Activated CD8-positive, alpha-beta T cell treated with anti-CD3 and anti-CD28 coated beads for 36 hours (primary cell): ENCODE data around the gene ZFYVE21. TPM values are rescaled to one million over a fixed set of nuclear protein-coding genes. Genes with fewer than 3 reads are reported as not detected.
"Not testable (repeated sequence)": the region's sequence is repeated elsewhere in the genome, so short reads cannot be mapped to it uniquely, and the experiment has no call there.

Source experiments
- ATAC-seq: fragments of 200-7000 bp; cut with Tn5 transposase; one replicate; pipeline ENCODE4 v1.10.0; 2021; ENCODE audit warnings: mild to moderate bottlenecking, moderate library complexity
- CTCF ChIA-PET: fragments of 350-600 bp; sonication (Branson Sonifier 250); formaldehyde crosslinking; loops from one replicate; lab custom pipeline; 2021; ENCODE audit warnings: antibody characterized with exemption; lab: Charles Lee
- POLR2A ChIA-PET: fragments of 350-600 bp; sonication (Branson Sonifier 250); formaldehyde crosslinking; loops from one replicate; lab custom pipeline; 2021; ENCODE audit warnings: antibody characterized with exemption; lab: Charles Lee
- DNase-seq: peaks from one replicate; pipeline ENCODE4 v3.0.0-alpha.2; 2020
- H3K27ac Mint-ChIP-seq: one replicate; pipeline ENCODE4 v1.8.0; 2021; ENCODE audit warnings: mild to moderate bottlenecking, mixed read lengths
- H3K27me3 Mint-ChIP-seq: one replicate; pipeline ENCODE4 v1.8.0; 2021; ENCODE audit warnings: mixed read lengths
- H3K36me3 Mint-ChIP-seq: one replicate; pipeline ENCODE4 v1.8.0; 2021; ENCODE audit warnings: low read depth, mixed read lengths
- H3K4me1 Mint-ChIP-seq: one replicate; pipeline ENCODE4 v1.8.0; 2021; ENCODE audit warnings: low read depth, mixed read lengths
- H3K4me3 Mint-ChIP-seq: one replicate; pipeline ENCODE4 v1.8.0; 2021; ENCODE audit warnings: mild to moderate bottlenecking, moderate library complexity, mixed read lengths
- H3K9me3 Mint-ChIP-seq: one replicate; pipeline ENCODE4 v1.8.0; 2021; ENCODE audit warnings: mixed read lengths
- intact Hi-C: fragments of 100-400 bp; cut with micrococcal nuclease; formaldehyde crosslinking; loops from one replicate; pipeline ENCODE4 v1.10.0; 2022
- total RNA-seq, 2 experiments: library from RNA; stranded (reverse); gene quantifications; one replicate each; pipeline ENCODE4 v1.2.3, GENCODE V29; 2021
- TF ChIP-seq, protein P1 (sequence below): fragments of 200-600 bp; IDR thresholded peaks from one replicate; pipeline ENCODE4 v1.8.0; 2022; ENCODE audit warnings: antibody characterized with exemption, mild to moderate bottlenecking

ZFYVE21 gene
- total RNA-seq, 2 experiments from 2014 or later: 10.4 to 11.6 TPM

DNA sequence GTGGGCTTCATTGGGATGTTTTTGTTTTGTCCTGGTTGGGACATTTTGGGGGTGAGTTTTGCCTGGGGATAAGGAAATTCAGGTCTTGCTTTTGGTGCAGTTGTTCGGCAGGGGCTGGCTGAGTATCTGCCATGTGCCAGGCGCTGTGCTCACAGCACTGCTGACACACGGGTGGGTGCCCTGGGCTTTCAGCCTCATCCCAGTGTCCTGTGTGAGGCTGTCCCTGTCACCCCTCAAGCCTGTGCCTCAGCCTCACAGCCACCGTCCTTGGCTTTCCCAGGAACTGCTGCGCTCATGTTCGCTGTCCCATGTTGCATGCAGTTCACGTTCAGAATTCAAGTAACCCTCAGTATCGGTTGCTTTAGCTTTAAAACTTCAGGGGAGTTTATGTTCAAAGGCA, 25.3 kb upstream of the ZFYVE21 start:
- Mint-ChIP-seq H3K36me3 (peaks cover 11% of the 10 kb centered on the region), H3K4me1 (no peaks in the 10 kb centered on the region), H3K9me3 (no peaks in the 10 kb centered on the region), H3K27ac (no peak overlapping the region), H3K27me3 (no peaks in the 10 kb centered on the region), H3K4me3 (no peak overlapping the region)
- intact Hi-C loops: no loop called here
- TF ChIP-seq, protein P1, sequence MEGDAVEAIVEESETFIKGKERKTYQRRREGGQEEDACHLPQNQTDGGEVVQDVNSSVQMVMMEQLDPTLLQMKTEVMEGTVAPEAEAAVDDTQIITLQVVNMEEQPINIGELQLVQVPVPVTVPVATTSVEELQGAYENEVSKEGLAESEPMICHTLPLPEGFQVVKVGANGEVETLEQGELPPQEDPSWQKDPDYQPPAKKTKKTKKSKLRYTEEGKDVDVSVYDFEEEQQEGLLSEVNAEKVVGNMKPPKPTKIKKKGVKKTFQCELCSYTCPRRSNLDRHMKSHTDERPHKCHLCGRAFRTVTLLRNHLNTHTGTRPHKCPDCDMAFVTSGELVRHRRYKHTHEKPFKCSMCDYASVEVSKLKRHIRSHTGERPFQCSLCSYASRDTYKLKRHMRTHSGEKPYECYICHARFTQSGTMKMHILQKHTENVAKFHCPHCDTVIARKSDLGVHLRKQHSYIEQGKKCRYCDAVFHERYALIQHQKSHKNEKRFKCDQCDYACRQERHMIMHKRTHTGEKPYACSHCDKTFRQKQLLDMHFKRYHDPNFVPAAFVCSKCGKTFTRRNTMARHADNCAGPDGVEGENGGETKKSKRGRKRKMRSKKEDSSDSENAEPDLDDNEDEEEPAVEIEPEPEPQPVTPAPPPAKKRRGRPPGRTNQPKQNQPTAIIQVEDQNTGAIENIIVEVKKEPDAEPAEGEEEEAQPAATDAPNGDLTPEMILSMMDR: no peak
- DNase-seq (no peak), ATAC-seq (no peak)
- POLR2A ChIA-PET: interaction anchor here (1.0 to 2.1 kb wide), 2 partner anchors 10 to 16 kb away, joined by 3 to 6 read pairs; no protein-coding TSS in a partner anchor
- CTCF ChIA-PET: no interaction called here

DNA sequence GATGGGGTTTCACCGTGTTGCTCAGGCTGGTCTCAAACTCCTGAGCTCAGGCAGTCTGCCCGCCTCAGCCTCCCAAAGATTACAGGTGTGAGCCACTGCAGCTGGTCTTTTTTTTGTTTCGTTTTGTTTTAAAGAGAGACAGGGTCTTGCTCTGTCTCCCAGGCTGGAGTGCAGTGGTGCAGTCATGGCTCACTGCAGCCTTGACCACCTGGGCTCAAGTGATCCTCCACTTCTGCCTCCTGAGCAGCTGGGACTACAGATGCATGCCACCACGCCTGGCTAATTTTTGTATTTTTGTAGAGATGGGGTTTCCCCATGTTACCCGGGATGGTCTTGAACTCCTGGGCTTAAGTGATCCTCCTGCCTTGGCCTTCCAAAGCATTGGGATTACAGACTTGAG, 24.0 kb upstream of the ZFYVE21 start:
- H3K9me3 Mint-ChIP-seq, DNase-seq, H3K27ac Mint-ChIP-seq, H3K27me3 Mint-ChIP-seq, H3K4me3 Mint-ChIP-seq, ATAC-seq, H3K36me3 Mint-ChIP-seq, intact Hi-C loops, H3K4me1 Mint-ChIP-seq, CTCF ChIA-PET: not testable (repeated sequence)
- POLR2A ChIA-PET: interaction anchor here (2.1 kb wide), 1 partner anchor 9 kb away, joined by 6 read pairs; no protein-coding TSS in a partner anchor

- Mint-ChIP-seq H3K4me3 (no peak overlapping the region), H3K36me3 (peaks cover 7% of the 10 kb centered on the region), H3K27ac (no peak overlapping the region), H3K27me3 (no peaks in the 10 kb centered on the region), H3K4me1 (peaks cover 4% of the 10 kb centered on the region), H3K9me3 (no peaks in the 10 kb centered on the region)
- POLR2A ChIA-PET: interaction anchor here (2.1 kb wide), 1 partner anchor 8 kb away, joined by 6 read pairs; no protein-coding TSS in a partner anchor
- CTCF ChIA-PET: no interaction called here
- ATAC-seq (no peak), DNase-seq (no peak)
- intact Hi-C loops: no loop called here
- TF ChIP-seq, protein P1: no peak
Measured at GRCh38 chr14:103692159-103692558, 23.5 kb upstream of the ZFYVE21 start.

DNA sequence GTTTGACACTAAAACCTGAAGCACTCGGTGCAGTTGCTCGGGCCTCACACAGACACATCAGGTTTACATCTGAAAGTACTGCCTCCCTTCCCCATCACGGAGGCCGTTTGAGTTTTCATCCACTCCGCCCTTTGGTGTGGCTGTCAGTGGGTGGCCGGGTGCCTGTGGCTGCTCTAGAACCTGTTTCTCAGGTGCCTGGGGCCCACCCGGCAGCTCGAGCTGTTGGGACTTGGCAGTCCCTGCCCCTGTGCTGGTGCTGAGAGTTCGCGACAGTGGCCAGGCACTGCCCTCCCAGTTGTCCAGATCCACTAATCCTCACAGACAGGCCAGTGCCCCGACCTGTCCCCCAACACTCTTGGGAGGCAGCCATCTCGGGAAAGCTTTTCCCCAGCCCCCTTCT, 22.7 kb upstream of the ZFYVE21 start:
- peaks cover 6% of the 10 kb centered on the region for H3K4me1 Mint-ChIP-seq
- intact Hi-C loops: no loop called here
- TF ChIP-seq, protein P1: no peak
- ATAC-seq (no peak), DNase-seq (no peak)
- H3K36me3 Mint-ChIP-seq: peaks cover 9% of the 10 kb centered on the region
- ChIA-PET CTCF (no interaction called here), POLR2A (no interaction called here)
- H3K27me3 Mint-ChIP-seq: no peaks in the 10 kb centered on the region
- H3K27ac Mint-ChIP-seq: no peak overlapping the region
- no peaks in the 10 kb centered on the region for H3K9me3 Mint-ChIP-seq
- no peak overlapping the region for H3K4me3 Mint-ChIP-seq

DNA sequence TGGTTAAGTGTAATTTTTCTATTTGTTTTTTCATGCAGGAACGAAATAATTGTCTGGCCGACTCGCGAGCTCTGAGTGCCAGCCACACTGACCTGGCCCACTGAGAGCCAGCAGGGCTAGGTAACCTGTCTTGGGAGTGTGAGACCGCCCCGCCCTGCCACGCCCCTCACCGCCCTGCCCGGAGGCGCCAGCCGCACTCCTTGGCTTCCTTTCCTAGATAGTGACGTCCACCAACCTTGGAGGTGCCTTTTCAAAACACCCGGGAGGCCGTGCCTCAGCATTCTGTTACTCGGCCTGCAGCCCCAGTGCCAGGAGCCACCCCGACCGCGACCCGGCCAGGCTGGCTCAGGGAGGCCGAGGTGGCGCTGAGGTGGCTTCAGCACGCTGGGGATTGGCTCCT, 22.1 kb upstream of the ZFYVE21 start:
- Mint-ChIP-seq H3K4me3 (no peak overlapping the region), H3K4me1 (peaks cover 6% of the 10 kb centered on the region), H3K27ac (no peak overlapping the region), H3K9me3 (no peaks in the 10 kb centered on the region), H3K27me3 (no peaks in the 10 kb centered on the region), H3K36me3 (peaks cover 9% of the 10 kb centered on the region)
- TF ChIP-seq, protein P1: no peak
- ATAC-seq: no peak
- intact Hi-C loops: no loop called here
- DNase-seq: no peak
- ChIA-PET POLR2A (no interaction called here), CTCF (no interaction called here)
